ENCODE measurements around the gene HOXD3.

The HOXD3 gene

DNA sequence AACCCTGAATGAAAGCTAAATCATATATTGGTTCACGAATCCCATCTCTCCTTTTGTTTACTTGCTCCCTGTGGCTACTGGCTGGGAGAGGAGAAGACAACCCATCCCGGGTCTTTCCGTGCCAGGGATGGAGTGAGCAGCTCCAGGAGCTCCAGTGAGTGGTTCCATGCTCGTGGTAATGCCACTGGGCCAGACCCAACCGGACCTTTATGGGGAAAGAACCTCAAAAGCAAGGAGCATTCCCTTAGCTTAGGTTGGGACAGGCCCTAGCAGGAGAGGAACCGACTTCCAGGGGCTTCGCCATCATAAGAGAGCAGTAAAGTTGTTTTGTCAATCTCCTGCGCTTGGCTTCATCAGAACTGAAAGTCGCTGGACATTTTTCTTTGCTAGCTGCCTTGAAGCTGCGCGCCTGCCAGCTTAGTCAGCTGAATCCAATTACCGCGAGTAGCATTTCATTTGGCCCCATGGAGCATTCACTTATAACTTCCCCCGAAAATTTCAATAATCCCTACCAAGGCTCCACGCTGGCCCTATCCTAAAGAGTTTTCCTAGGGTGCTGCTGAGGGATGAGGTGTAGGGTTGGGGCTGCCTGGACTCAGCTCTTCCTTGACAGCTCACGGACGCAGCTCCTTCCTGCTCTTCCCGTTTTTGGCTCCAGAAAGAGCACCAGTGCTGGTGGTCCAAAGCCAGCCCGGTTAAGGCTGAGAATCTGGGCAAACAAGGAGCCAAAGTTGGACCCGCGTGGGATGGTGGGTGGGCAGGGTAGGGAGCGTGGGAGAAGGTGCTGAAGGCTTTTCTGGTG lies 4.9 kb downstream of the HOXD3 start:
- DNase-seq = no peak
- H3K27ac Mint-ChIP-seq = no peak overlapping the region

DNA sequence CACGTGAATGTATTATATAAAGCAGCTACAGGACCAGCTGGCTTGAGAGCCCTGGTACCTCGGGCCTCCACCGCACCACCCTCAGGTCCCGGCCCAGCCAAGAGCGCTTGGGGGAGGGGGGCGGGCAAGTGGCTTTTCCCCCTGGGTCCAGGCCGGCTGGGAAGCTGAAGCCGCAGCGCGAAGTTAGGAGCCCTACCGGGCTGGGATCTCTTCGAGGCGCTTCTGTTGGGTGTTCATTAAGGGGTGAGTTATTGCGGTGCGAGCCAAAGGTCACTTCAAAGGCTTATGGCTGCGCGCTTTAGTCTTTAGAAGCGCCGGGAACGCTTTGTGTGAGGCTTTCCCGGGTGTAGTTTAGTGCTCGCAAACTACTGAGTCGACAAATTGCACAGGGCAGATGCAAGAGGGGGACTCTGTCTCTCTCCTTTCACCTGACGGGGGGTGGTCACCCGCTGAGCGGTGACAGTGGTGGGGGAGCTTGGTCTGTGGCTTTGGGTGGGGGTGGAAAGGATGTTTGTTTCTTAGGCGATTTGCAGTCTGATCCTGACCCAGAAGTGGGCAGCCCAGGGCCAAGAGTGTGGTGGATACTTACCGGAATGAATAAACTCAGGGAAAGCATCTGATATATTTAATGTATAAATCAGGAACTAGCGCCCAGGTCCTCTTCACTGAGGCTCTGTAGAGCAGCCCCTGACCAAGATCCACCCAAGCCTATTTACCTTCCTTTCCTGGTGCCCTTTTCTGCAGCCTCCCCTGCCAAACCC lies 6.0 kb downstream of the HOXD3 start:
- H3K4me3 Mint-ChIP-seq = no peak overlapping the region
- H3K27ac Mint-ChIP-seq = no peak overlapping the region
- peaks cover 30% of the 10 kb centered on the region for H3K36me3 Mint-ChIP-seq (ENCODE audit: insufficient read depth)
- peaks cover 7 to 13% of the 10 kb centered on the region in 2 donors for H3K4me1 Mint-ChIP-seq (ENCODE audit: low read depth in 2 of 2)
- H3K27me3 Mint-ChIP-seq = peaks cover 91 to 100% of the 10 kb centered on the region in 2 donors
- peaks cover 0 to 4% of the 10 kb centered on the region in 2 donors for H3K9me3 Mint-ChIP-seq
- ATAC-seq (replicated peaks) (no peak), DNase-seq (no peak)

More for the DNA sequence above, 4.9 kb downstream of the HOXD3 start:
- peaks cover 14 to 16% of the 10 kb centered on the region in 2 donors for H3K4me1 Mint-ChIP-seq (ENCODE audit: low read depth in 2 of 2)
- peaks cover 0 to 4% of the 10 kb centered on the region in 2 donors for H3K9me3 Mint-ChIP-seq
- ATAC-seq (replicated peaks) = no peak
- peaks cover 37% of the 10 kb centered on the region for H3K36me3 Mint-ChIP-seq (ENCODE audit: insufficient read depth)
- peaks cover 91 to 100% of the 10 kb centered on the region in 2 donors for H3K27me3 Mint-ChIP-seq
- H3K4me3 Mint-ChIP-seq = no peak overlapping the region

DNA sequence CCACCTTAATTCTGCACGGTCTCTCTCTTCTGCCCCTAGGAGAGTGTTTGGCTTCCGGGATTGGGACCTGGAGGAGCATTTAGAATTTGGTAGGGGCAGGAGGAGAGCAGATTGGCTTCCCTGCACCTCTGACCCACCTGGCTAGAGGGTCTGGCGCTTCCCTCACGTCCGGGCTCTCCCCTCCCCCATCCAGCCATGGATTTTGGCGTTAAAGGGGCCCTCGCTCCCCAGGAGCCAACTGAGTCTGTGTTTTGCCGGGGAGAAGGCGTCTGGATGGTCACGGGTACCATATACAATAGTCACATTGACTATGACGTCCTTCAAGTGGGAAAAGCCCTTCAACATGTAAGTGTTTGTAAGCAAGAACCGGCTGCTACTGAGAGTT lies 6.6 kb downstream of the HOXD3 start:
- H3K27me3 Mint-ChIP-seq = peaks cover 86 to 100% of the 10 kb centered on the region in 2 donors
- peaks cover 3 to 10% of the 10 kb centered on the region in 2 donors for H3K4me1 Mint-ChIP-seq (ENCODE audit: low read depth in 2 of 2)
- H3K9me3 Mint-ChIP-seq = peaks cover 0 to 4% of the 10 kb centered on the region in 2 donors
- H3K4me3 Mint-ChIP-seq = no peak overlapping the region
- ATAC-seq (replicated peaks) (no peak), DNase-seq (no peak)
- H3K36me3 Mint-ChIP-seq (ENCODE audit: insufficient read depth) = peaks cover 30% of the 10 kb centered on the region
- no peak overlapping the region for H3K27ac Mint-ChIP-seq

- H3K27me3 Mint-ChIP-seq = peaks cover 87 to 100% of the 10 kb centered on the region in 2 donors
- peaks cover 0 to 4% of the 10 kb centered on the region in 2 donors for H3K9me3 Mint-ChIP-seq
- peaks cover 3 to 10% of the 10 kb centered on the region in 2 donors for H3K4me1 Mint-ChIP-seq (ENCODE audit: low read depth in 2 of 2)
- DNase-seq (no peak), ATAC-seq (replicated peaks) (no peak)
- H3K4me3 Mint-ChIP-seq = peak overlapping the region in 1 of 2 donors; percentile 37
- H3K27ac Mint-ChIP-seq = no peak overlapping the region
- peaks cover 30% of the 10 kb centered on the region for H3K36me3 Mint-ChIP-seq (ENCODE audit: insufficient read depth)
Measured at GRCh38 chr2:176164201-176164600, 7.1 kb downstream of the HOXD3 start.

GRCh38 chr2:176164611-176165369 lies 7.7 kb downstream of the HOXD3 start:
- ATAC-seq (replicated peaks) = no peak
- Mint-ChIP-seq H3K4me3 (peak overlapping the region in 1 of 2 donors; percentile 37), H3K4me1 (ENCODE audit: low read depth in 2 of 2) (peaks cover 3 to 10% of the 10 kb centered on the region in 2 donors), H3K27ac (no peak overlapping the region), H3K9me3 (peaks cover 0 to 4% of the 10 kb centered on the region in 2 donors), H3K27me3 (peaks cover 87 to 100% of the 10 kb centered on the region in 2 donors), H3K36me3 (ENCODE audit: insufficient read depth) (peaks cover 28% of the 10 kb centered on the region)
- DNase-seq = no peak

DNA sequence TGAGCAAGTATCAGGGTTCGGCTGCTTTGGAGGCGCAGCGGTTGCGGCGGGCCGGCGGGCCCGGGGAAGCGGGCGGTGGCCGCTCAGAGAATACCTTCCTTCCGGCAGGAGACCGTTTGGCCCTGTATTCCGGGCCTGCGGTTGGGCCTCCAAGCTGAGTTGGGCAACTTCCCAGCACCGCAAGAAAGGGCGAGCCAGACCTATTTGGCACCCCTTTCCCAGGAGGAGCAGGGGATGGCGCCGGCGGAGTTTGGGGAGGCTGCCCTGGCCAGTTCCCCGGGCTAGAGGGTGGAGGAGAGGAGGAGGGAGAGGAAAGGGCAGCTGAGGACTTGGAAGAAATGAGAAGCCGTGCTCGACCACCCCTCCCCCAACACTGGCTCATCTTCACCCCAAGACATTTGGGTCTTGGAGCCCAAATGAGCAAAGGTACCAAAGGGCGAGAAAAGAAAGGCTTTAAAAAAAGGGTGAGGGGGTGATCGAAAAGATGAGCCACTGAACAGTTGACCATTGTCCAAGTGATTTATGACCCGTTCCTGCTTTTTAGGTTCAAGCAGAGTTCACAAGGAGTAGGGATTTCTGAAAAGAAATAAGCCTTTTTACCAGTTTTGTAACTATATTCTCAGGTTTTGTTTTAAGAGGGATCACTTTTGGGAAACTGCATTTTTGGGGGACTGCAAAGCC lies 8.4 kb downstream of the HOXD3 start:
- no peak for DNase-seq
- Mint-ChIP-seq H3K4me1 (ENCODE audit: low read depth in 2 of 2) (peaks cover 3 to 10% of the 10 kb centered on the region in 2 donors), H3K27ac (no peak overlapping the region), H3K36me3 (ENCODE audit: insufficient read depth) (peaks cover 26% of the 10 kb centered on the region), H3K27me3 (peaks cover 90 to 100% of the 10 kb centered on the region in 2 donors), H3K4me3 (peak overlapping the region in 1 of 2 donors; percentile 37), H3K9me3 (peaks cover 0 to 4% of the 10 kb centered on the region in 2 donors)
- ATAC-seq (replicated peaks) = no peak

DNA sequence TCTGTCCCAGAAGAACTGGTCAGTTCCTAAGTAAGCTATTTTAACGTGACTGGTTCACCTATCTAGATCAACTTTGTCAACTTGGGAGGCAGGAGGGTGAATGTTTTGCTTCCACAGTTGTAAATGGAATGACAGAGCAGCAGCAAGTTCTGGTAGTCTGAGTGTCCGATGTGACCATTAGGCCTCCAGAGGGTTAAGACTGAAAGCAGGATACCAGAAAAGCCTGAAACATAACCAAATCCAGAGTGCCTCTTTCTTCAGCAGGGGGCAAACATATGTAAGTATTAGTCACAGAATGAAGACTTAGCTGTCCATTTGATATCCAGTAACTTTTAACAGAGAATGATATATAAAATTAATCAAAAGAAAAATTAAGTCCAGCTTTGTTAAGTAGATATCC lies 9.2 kb downstream of the HOXD3 start:
- H3K4me3 Mint-ChIP-seq = no peak overlapping the region
- H3K27ac Mint-ChIP-seq = no peak overlapping the region
- ATAC-seq (replicated peaks) (no peak), DNase-seq (no peak)
- H3K9me3 Mint-ChIP-seq = peaks cover 0 to 4% of the 10 kb centered on the region in 2 donors
- peaks cover 19% of the 10 kb centered on the region for H3K36me3 Mint-ChIP-seq (ENCODE audit: insufficient read depth)
- H3K4me1 Mint-ChIP-seq (ENCODE audit: low read depth in 2 of 2) = peaks cover 3 to 7% of the 10 kb centered on the region in 2 donors
- peaks cover 90 to 100% of the 10 kb centered on the region in 2 donors for H3K27me3 Mint-ChIP-seq

DNA sequence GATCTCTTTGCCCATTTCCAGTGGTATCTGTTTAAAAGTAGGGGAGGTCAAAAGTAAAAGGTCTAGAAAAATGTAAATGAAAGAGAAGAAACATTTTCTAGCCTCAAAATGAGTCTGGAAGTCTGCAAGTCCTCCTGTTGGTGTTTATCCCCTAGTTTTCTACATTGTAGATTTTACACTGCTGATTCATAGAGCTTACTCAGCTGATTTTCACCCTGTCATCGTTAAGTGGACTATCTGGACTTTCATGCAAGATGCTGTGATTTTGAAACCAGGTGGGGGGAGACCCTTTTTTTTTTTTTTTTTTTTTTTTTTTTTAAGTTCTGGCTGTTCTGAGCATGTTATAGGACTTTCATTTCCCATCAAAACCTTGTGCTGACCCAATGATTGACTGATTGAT lies 10.3 kb downstream of the HOXD3 start:
- peaks cover 87 to 100% of the 10 kb centered on the region in 2 donors for H3K27me3 Mint-ChIP-seq
- peaks cover 0 to 4% of the 10 kb centered on the region in 2 donors for H3K9me3 Mint-ChIP-seq
- H3K27ac Mint-ChIP-seq = no peak overlapping the region
- peaks cover 3 to 9% of the 10 kb centered on the region in 2 donors for H3K4me1 Mint-ChIP-seq (ENCODE audit: low read depth in 2 of 2)
- no peak overlapping the region for H3K4me3 Mint-ChIP-seq
- H3K36me3 Mint-ChIP-seq (ENCODE audit: insufficient read depth) = peaks cover 19% of the 10 kb centered on the region
- ATAC-seq (replicated peaks) = no peak
- no peak for DNase-seq

GRCh38 chr2:176169181-176169580 lies 12.1 kb downstream of the HOXD3 start:
- no peak for ATAC-seq (replicated peaks)
- DNase-seq = no peak
- Mint-ChIP-seq H3K27me3 (peaks cover 88 to 100% of the 10 kb centered on the region in 2 donors), H3K36me3 (ENCODE audit: insufficient read depth) (peaks cover 7% of the 10 kb centered on the region), H3K4me3 (no peak overlapping the region), H3K27ac (no peak overlapping the region), H3K4me1 (ENCODE audit: low read depth in 2 of 2) (peaks cover 1 to 8% of the 10 kb centered on the region in 2 donors), H3K9me3 (peaks cover 0 to 2% of the 10 kb centered on the region in 2 donors)

DNA sequence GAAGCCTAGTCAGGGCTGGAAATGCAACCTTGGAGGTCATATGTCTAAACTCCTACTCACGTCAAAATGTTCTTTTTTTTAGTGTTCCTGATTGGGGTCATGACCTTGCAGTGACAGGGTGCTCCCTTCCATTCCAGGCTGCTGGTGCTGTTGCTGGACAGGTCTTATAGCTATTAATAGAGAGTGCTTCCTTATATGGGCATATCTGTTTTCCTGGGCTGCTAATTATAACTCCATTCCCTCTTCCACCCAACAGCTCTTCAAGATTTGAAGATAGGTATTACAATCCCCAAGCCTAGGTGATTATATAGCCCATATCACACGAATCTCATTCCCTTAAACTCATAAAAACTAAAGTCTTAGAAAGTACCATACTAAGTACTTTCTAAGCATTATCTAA lies 12.6 kb downstream of the HOXD3 start:
- Mint-ChIP-seq H3K27ac (no peak overlapping the region), H3K27me3 (peaks cover 87 to 100% of the 10 kb centered on the region in 2 donors), H3K4me1 (ENCODE audit: low read depth in 2 of 2) (peaks cover 0 to 4% of the 10 kb centered on the region in 2 donors), H3K9me3 (no peaks in the 10 kb centered on the region), H3K4me3 (no peak overlapping the region), H3K36me3 (ENCODE audit: insufficient read depth) (peaks cover 5% of the 10 kb centered on the region)
- ATAC-seq (replicated peaks) (no peak), DNase-seq (no peak)

- H3K36me3 Mint-ChIP-seq (ENCODE audit: insufficient read depth) = no peaks in the 10 kb centered on the region
- H3K27me3 Mint-ChIP-seq = peaks cover 87 to 100% of the 10 kb centered on the region in 2 donors
- H3K9me3 Mint-ChIP-seq = no peaks in the 10 kb centered on the region
- H3K4me3 Mint-ChIP-seq = no peak overlapping the region
- H3K27ac Mint-ChIP-seq = no peak overlapping the region
- peaks cover 0 to 5% of the 10 kb centered on the region in 2 donors for H3K4me1 Mint-ChIP-seq (ENCODE audit: low read depth in 2 of 2)
- ATAC-seq (replicated peaks) = no peak
- DNase-seq = no peak
Measured at GRCh38 chr2:176170602-176171305, 13.6 kb downstream of the HOXD3 start.

DNA sequence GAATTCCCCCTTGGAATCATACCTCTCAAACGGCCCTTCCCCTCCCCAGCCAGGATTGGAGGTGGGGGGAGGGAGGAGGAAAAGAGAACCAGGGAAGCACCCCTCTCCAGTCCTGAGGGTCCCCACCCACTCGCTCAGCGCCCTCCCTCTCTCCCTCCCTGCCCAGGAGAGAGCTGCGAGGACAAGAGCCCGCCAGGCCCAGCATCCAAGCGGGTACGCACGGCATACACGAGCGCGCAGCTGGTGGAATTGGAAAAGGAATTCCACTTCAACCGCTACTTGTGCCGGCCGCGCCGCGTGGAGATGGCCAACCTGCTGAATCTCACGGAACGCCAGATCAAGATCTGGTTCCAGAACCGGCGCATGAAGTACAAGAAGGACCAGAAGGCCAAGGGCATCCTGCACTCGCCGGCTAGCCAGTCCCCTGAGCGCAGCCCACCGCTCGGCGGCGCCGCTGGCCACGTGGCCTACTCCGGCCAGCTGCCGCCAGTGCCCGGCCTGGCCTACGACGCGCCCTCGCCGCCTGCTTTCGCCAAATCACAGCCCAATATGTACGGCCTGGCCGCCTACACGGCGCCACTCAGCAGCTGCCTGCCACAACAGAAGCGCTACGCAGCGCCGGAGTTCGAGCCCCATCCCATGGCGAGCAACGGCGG lies 14.4 kb downstream of the HOXD3 start:
- no peak overlapping the region for H3K27ac Mint-ChIP-seq
- H3K36me3 Mint-ChIP-seq (ENCODE audit: insufficient read depth) = no peaks in the 10 kb centered on the region
- H3K4me3 Mint-ChIP-seq = no peak overlapping the region
- DNase-seq (no peak), ATAC-seq (replicated peaks) (no peak)
- peaks cover 0 to 7% of the 10 kb centered on the region in 2 donors for H3K4me1 Mint-ChIP-seq (ENCODE audit: low read depth in 2 of 2)
- no peaks in the 10 kb centered on the region for H3K9me3 Mint-ChIP-seq
- H3K27me3 Mint-ChIP-seq = peaks cover 87 to 100% of the 10 kb centered on the region in 2 donors
